HEK293T (cell line): ENCODE data around the gene ZNF214.

Experiments
- BHLHE40 ChIP-seq: fragments of 450-650 bp; IDR thresholded peaks from 2 replicates; pipeline ENCODE4 v1.6.1; 2016; ENCODE audit warnings: mild to moderate bottlenecking, moderate library complexity, borderline replicate concordance
- CTBP1 ChIP-seq: fragments of 450-650 bp; IDR thresholded peaks from 2 replicates; pipeline ENCODE4 v1.6.1; 2016; ENCODE audit warnings: borderline replicate concordance
- FOXA1 ChIP-seq: fragments of 450-650 bp; IDR thresholded peaks from 2 replicates; pipeline ENCODE4 v1.6.1; 2016; ENCODE audit warnings: mild to moderate bottlenecking
- FOXK2 ChIP-seq: fragments of 450-650 bp; IDR thresholded peaks from 2 replicates; pipeline ENCODE4 v1.6.1; 2016; ENCODE audit warnings: mild to moderate bottlenecking
- FOXM1 ChIP-seq: fragments of 450-650 bp; IDR thresholded peaks from 2 replicates; pipeline ENCODE4 v1.6.1; 2017; ENCODE audit warnings: mild to moderate bottlenecking, borderline replicate concordance
- HDGF ChIP-seq: fragments of 450-650 bp; IDR thresholded peaks from 2 replicates; pipeline ENCODE4 v1.6.1; 2017; ENCODE audit warnings: antibody characterized with exemption, borderline replicate concordance
- NFRKB ChIP-seq: fragments of 450-650 bp; IDR thresholded peaks from 2 replicates; pipeline ENCODE4 v1.6.1; 2016; ENCODE audit warnings: mild to moderate bottlenecking, moderate library complexity
- SP1 ChIP-seq: fragments of 450-650 bp; IDR thresholded peaks from 2 replicates; pipeline ENCODE4 v1.6.1; 2017
- SUZ12 ChIP-seq: fragments of 450-650 bp; IDR thresholded peaks from 2 replicates; pipeline ENCODE4 v1.6.1; 2016; ENCODE audit warnings: mild to moderate bottlenecking
- TARDBP ChIP-seq: fragments of 450-650 bp; IDR thresholded peaks from 2 replicates; pipeline ENCODE4 v1.6.1; 2016
- ZNF384 ChIP-seq: fragments of 450-650 bp; IDR thresholded peaks from 2 replicates; pipeline ENCODE4 v1.6.1; 2016

GRCh38 chr11:7028141-7028540, 8.0 kb upstream of the ZNF214 start:
- TF ChIP-seq BHLHE40 (no peak), HDGF (no peak), TARDBP (no peak), SP1 (no peak), SUZ12 (no peak), FOXK2 (no peak), ZNF384 (no peak), FOXA1 (no peak), NFRKB (no peak), FOXM1 (no peak), CTBP1 (no peak)
